H1 (cell line): ENCODE data around the gene MOG. TPM values are rescaled to one million over a fixed set of nuclear protein-coding genes. Genes with fewer than 3 reads are reported as not detected.
A peak's percentile ranks its signal among the peaks of the same experiment; 100 is the strongest.

Experiments used
- CTCF ChIA-PET: fragments of 300-600 bp; sonication (Branson Sonifier 250); formaldehyde crosslinking; loops from one replicate; lab custom pipeline; 2021; ENCODE audit not compliant: partially characterized antibody; lab: Charles Lee
- POLR2A ChIA-PET: fragments of 300-600 bp; sonication (Branson Sonifier 250); formaldehyde crosslinking; loops from one replicate; lab custom pipeline; 2021; ENCODE audit warnings: inconsistent platforms; ENCODE audit not compliant: partially characterized antibody; lab: Charles Lee
- DNase-seq, 2 experiments: peaks; one replicate each; pipeline versions ENCODE4 v3.0.0 to v3.0.0-alpha.2; 2010 to 2022; ENCODE audit warnings: low spot score in 2 of 2, low read depth in 1 of 2, mixed read lengths in 1 of 2
- FAIRE-seq: peaks from 2 replicates; lab custom pipeline; 2011; peaks lifted over from hg19 to GRCh38; lab: Jason Lieb, UNC
- H2AFZ ChIP-seq: 2 replicates; pipeline ENCODE4 v1.8.1; 2012; ENCODE audit warnings: low read length, inconsistent platforms
- H2AK5ac ChIP-seq: 2 replicates; pipeline ENCODE4 v1.6.1; 2013; ENCODE audit warnings: low read depth, low read length
- H2BK120ac ChIP-seq: replicated peaks from 2 replicates; pipeline ENCODE3; 2013; ENCODE audit warnings: low read depth, low read length, inconsistent platforms
- H2BK12ac ChIP-seq: 2 replicates; pipeline ENCODE4 v1.6.1; 2013; ENCODE audit warnings: low read depth, low read length
- H2BK15ac ChIP-seq: 2 replicates; pipeline ENCODE4 v1.6.1; 2013; ENCODE audit warnings: low read length
- H2BK20ac ChIP-seq: 2 replicates; pipeline ENCODE4 v1.6.1; 2013; ENCODE audit warnings: low read length
- H2BK5ac ChIP-seq: 2 replicates; pipeline ENCODE4 v1.6.1; 2013; ENCODE audit warnings: low read depth, low read length
- H3K14ac ChIP-seq: 2 replicates; pipeline ENCODE4 v1.6.1; 2013; ENCODE audit warnings: inconsistent platforms; ENCODE audit not compliant: insufficient read length
- H3K18ac ChIP-seq: 2 replicates; pipeline ENCODE4 v1.6.1; 2013; ENCODE audit warnings: low read length; ENCODE audit errors: extremely low read depth
- H3K23ac ChIP-seq: 2 replicates; pipeline ENCODE4 v1.6.1; 2013; ENCODE audit warnings: inconsistent platforms; ENCODE audit not compliant: insufficient read length
- H3K23me2 ChIP-seq: 2 replicates; pipeline ENCODE4 v1.6.1; 2013; ENCODE audit warnings: low read depth, low read length
- H3K27ac ChIP-seq: 2 replicates; pipeline ENCODE4 v1.6.1; 2011; ENCODE audit warnings: low read depth, low read length, inconsistent platforms
- H3K27me3 ChIP-seq, 4 experiments: replicated peaks in 1 of 4; 1 replicate in 1 of 4; 2 replicates in 3 of 4; pipeline versions ENCODE4 v1.6.1 to v1.8.1; 2011 to 2013; ENCODE audit warnings: low read length in 3 of 4, mild to moderate bottlenecking in 3 of 4, inconsistent platforms in 2 of 4, mixed read lengths in 2 of 4, moderate library complexity in 1 of 4; ENCODE audit not compliant: control insufficient read depth in 3 of 4, insufficient read depth in 3 of 4; ENCODE audit errors: extremely low read depth in 1 of 4
- H3K36me3 ChIP-seq, 4 experiments: 2 replicates each; pipeline versions ENCODE4 v1.6.1 to v1.8.1; 2011 to 2013; ENCODE audit warnings: mild to moderate bottlenecking in 4 of 4, low read length in 3 of 4, moderate library complexity in 2 of 4, control low read depth in 1 of 4, inconsistent platforms in 1 of 4; ENCODE audit not compliant: insufficient read depth in 4 of 4, control insufficient read depth in 2 of 4
- H3K4ac ChIP-seq: replicated peaks from 2 replicates; pipeline ENCODE3; 2013; ENCODE audit warnings: low read length, low read depth, mixed read lengths, inconsistent platforms; ENCODE audit not compliant: insufficient read length
- H3K4me1 ChIP-seq, 4 experiments: replicated peaks in 1 of 4; 1 replicate in 1 of 4; 2 replicates in 3 of 4; pipeline versions ENCODE4 v1.6.1 to v1.8.1; 2011 to 2013; ENCODE audit warnings: low read length in 3 of 4, inconsistent platforms in 2 of 4, mixed read lengths in 1 of 4; ENCODE audit not compliant: insufficient read depth in 4 of 4, control insufficient read depth in 3 of 4
- H3K4me2 ChIP-seq, 2 experiments: 2 replicates each; pipeline versions ENCODE4 v1.6.1 to v1.8.1; 2011 to 2013; ENCODE audit warnings: low read depth in 2 of 2, low read length in 2 of 2, control low read depth in 1 of 2, inconsistent platforms in 1 of 2, mild to moderate bottlenecking in 1 of 2; ENCODE audit not compliant: insufficient read depth in 1 of 2
- H3K4me3 ChIP-seq, 4 experiments: fragments of 200-600, 300-600 bp in 1 of 4; sonication (generic), shearing (Covaris generic), sonication (Bioruptor Twin) in 1 of 4; 2 replicates each; pipeline versions ENCODE4 v1.5.1 to v1.8.1; 2011 to 2016; ENCODE audit warnings: low read length in 4 of 4, low read depth in 3 of 4, control low read depth in 2 of 4, inconsistent platforms in 2 of 4, mild to moderate bottlenecking in 2 of 4, mixed read lengths in 1 of 4, moderate library complexity in 1 of 4; ENCODE audit not compliant: insufficient read depth in 2 of 4; ENCODE audit errors: extremely low read depth in 1 of 4
- H3K56ac ChIP-seq: replicated peaks from 2 replicates; pipeline ENCODE3; 2013; ENCODE audit warnings: low read depth, mild to moderate bottlenecking, mixed read lengths, low read length, inconsistent platforms; ENCODE audit not compliant: insufficient read length
- H3K79me1 ChIP-seq: 2 replicates; pipeline ENCODE4 v1.6.1; 2013; ENCODE audit warnings: low read depth, low read length, control low read depth
- H3K79me2 ChIP-seq, 2 experiments: 2 replicates each; pipeline versions ENCODE4 v1.6.1 to v1.8.1; 2012 to 2013; ENCODE audit warnings: low read length in 2 of 2, mild to moderate bottlenecking in 2 of 2, inconsistent platforms in 1 of 2; ENCODE audit not compliant: insufficient read depth in 2 of 2, control insufficient read depth in 1 of 2
- H3K9ac ChIP-seq, 4 experiments: replicated peaks in 1 of 4; 1 replicate in 1 of 4; 2 replicates in 3 of 4; pipeline versions ENCODE4 v1.6.1 to v1.8.1; 2011 to 2013; ENCODE audit warnings: low read depth in 3 of 4, low read length in 3 of 4, control low read depth in 2 of 4, mild to moderate bottlenecking in 2 of 4, moderate library complexity in 2 of 4, inconsistent platforms in 1 of 4; ENCODE audit errors: extremely low read depth in 1 of 4
- H3K9me3 ChIP-seq, 2 experiments: 2 replicates each; pipeline versions ENCODE4 v1.6.1 to v1.8.1; 2012 to 2013; ENCODE audit warnings: mild to moderate bottlenecking in 2 of 2, moderate library complexity in 2 of 2, control low read depth in 1 of 2, inconsistent platforms in 1 of 2, low read depth in 1 of 2, low read length in 1 of 2, mixed read lengths in 1 of 2; ENCODE audit not compliant: insufficient read depth in 2 of 2
- H4K20me1 ChIP-seq, 2 experiments: replicated peaks in 1 of 2; 2 replicates each; pipeline versions ENCODE3 to v1.8.1; 2011 to 2013; ENCODE audit warnings: inconsistent platforms in 2 of 2, low read length in 2 of 2, mild to moderate bottlenecking in 1 of 2; ENCODE audit not compliant: insufficient read depth in 2 of 2, control insufficient read depth in 1 of 2
- H4K5ac ChIP-seq: 2 replicates; pipeline ENCODE4 v1.6.1; 2013; ENCODE audit warnings: low read length, low read depth, mixed read lengths, inconsistent platforms; ENCODE audit not compliant: insufficient read length
- H4K8ac ChIP-seq: 2 replicates; pipeline ENCODE4 v1.8.0; 2013; ENCODE audit warnings: mild to moderate bottlenecking, moderate library complexity, low read length, inconsistent platforms; ENCODE audit not compliant: insufficient read depth; ENCODE audit errors: extremely low read depth
- H4K91ac ChIP-seq: replicated peaks from 2 replicates; pipeline ENCODE3; 2013; ENCODE audit warnings: low read length, mixed read lengths, inconsistent platforms; ENCODE audit not compliant: insufficient read length
- HDAC2 ChIP-seq, 2 experiments: fragments of 300-600 bp in 1 of 2; sonication (generic) in 1 of 2; IDR thresholded peaks; 2 replicates each; pipeline ENCODE4 v1.6.1; 2011 to 2012; ENCODE audit warnings: low read depth in 2 of 2, low read length in 2 of 2, mild to moderate bottlenecking in 2 of 2, moderate library complexity in 2 of 2, borderline replicate concordance in 1 of 2, inconsistent platforms in 1 of 2
- RAD21 ChIP-seq, 2 experiments: IDR thresholded peaks in 1 of 2; conservative IDR thresholded peaks in 1 of 2; 2 replicates each; pipeline ENCODE4 v1.6.1; 2011; ENCODE audit warnings: low read depth in 2 of 2, low read length in 2 of 2, improper control_type of control experiment in 1 of 2, inconsistent platforms in 1 of 2, mild to moderate bottlenecking in 1 of 2, moderate library complexity in 1 of 2
- RFX5 ChIP-seq: IDR thresholded peaks from 2 replicates; pipeline ENCODE4 v1.6.1; 2011; ENCODE audit warnings: low read depth, low read length, improper control_type of control experiment, borderline replicate concordance
- SAP30 ChIP-seq: fragments of 300-600 bp; sonication (generic); IDR thresholded peaks from 2 replicates; pipeline ENCODE4 v1.7.1; 2012; ENCODE audit warnings: low read length, moderate library complexity, mild to moderate bottlenecking, inconsistent platforms; ENCODE audit not compliant: insufficient read depth, insufficient replicate concordance
- WGBS, 2 experiments: shearing (Covaris generic) in 1 of 2; methylation state at CpG; one replicate each; pipeline versions ENCODE4 v1.1.6 to v1.1.7; 2013 to 2015; ENCODE audit warnings: low lambda C conversion rate in 2 of 2, mixed read lengths in 2 of 2, inconsistent platforms in 1 of 2, low coverage in 1 of 2, missing lambda C conversion rate in 1 of 2; ENCODE audit not compliant: insufficient replicate concordance in 2 of 2, insufficient coverage in 1 of 2, insufficient read length in 1 of 2; ENCODE audit errors: extremely low coverage in 1 of 2, missing lambda C conversion rate in 1 of 2; 5-methylcytosine and 5-hydroxymethylcytosine counted together
- polyA plus RNA-seq, 7 experiments: library from polyadenylated mRNA; depleted of rRNA in 3 of 7; stranded (reverse) in 5 of 7; unstranded in 2 of 7; fragments of >200 nt in 5 of 7; fragments of 200-250 nt in 2 of 7; gene quantifications; 1 replicate in 5 of 7; 2 replicates in 1 of 7; 4 replicates in 1 of 7; pipeline versions ENCODE4 v1.2.1 to v1.2.3, GENCODE V29; 2011 to 2013; ENCODE audit warnings: missing spikeins in 2 of 7, mixed read lengths in 2 of 7
- total RNA-seq: library from RNA; stranded (reverse); fragmentation: NEBNext Ultra II Directional; extraction: Animal tissue kit (Norgen Biotek cat#: 25700); gene quantifications from 2 replicates; pipeline ENCODE4 v1.2.1, GENCODE V29; 2021
- TF ChIP-seq, protein P1 (sequence below), 3 experiments: IDR thresholded peaks; 1 replicate in 2 of 3; 2 replicates in 1 of 3; pipeline versions ENCODE4 v1.5.1 to v1.6.1; 2011; ENCODE audit warnings: low read length in 3 of 3, mild to moderate bottlenecking in 3 of 3, inconsistent platforms in 2 of 3, low read depth in 1 of 3, moderate library complexity in 1 of 3; ENCODE audit not compliant: insufficient read depth in 1 of 3; ENCODE audit errors: control extremely low read depth in 1 of 3

MOG gene
- total and polyA plus RNA-seq, 2 of the 8 experiments (the other 6 are each of a cell fraction or from before 2014, with no cell fraction given): 0.17 to 0.86 TPM

DNA sequence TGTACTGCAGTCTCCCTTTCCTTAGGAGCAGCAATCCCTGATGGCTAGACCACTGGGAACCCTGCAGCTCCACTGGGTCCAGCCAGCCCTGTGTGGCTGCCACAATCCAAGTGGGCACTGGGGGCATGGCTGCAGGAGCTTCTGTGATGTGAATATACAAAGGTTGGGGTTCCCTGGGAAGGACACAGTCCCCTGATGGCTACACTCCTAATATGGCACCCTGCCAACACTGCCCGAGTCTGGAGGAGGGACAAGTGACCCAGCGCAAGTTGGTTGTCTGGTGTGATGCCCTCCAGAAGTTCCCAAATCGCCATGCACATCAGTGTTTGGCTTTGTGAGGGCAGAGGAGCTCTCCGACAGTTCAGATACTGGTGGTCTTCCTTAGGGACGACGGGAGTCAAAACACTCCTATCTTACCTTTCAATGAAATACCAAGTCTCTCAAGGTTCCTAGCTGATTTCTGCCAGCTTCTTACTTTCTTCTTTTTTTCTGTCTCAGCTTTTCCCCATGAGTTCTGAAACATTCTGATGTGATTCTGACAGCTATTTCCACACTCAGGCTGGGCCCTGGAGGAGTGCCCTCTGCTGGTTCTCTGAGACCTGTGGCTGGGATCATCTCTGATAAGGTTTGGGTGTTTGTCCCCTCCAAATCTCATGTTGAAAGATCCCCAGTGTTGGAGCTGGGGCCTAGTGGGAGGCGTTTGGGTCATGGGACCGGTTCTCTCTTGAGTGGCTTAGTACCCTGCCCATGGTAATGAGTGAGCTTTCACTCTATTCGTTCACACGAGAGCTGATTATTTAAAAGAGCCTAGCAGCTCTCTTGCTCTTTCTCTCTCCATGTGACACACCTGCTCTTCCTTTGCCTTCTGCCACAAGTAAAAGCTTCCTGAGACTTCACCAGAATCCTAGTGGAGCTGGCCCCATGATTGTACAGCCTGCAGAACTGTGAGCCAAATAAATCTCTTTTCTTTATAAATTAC lies 39.5 kb downstream of the MOG start:
- Histone ChIP-seq H2AFZ (peak overlapping the region; percentile 92; the same call in 1 of the 2 replicates), H3K9me3 (no peaks in the 10 kb centered on the region; a peak in 1 of 4 replicates), H3K56ac (no peak overlapping the region), H4K8ac (no peak overlapping the region), H3K27ac (no peak overlapping the region), H4K20me1 (no peaks in the 10 kb centered on the region), H3K4ac (no peak overlapping the region), H3K36me3 (no peaks in the 10 kb centered on the region), H2AK5ac (peak overlapping the region; percentile 53; the same call in 1 of the 2 replicates), H2BK120ac (no peak overlapping the region), H2BK5ac (peak overlapping the region; percentile 66; the same call in 1 of the 2 replicates), H3K79me2 (no peaks in the 10 kb centered on the region), H2BK15ac (no peak overlapping the region), H2BK12ac (peak overlapping the region; percentile 81; the same call in 1 of the 2 replicates), H3K4me2 (no peak overlapping the region), H3K27me3 (no peaks in the 10 kb centered on the region), H3K4me1 (peaks cover 0 to 3% (median 2%) of the 10 kb centered on the region in 4 experiments; a peak in 5 of 7 replicates), H4K91ac (no peak overlapping the region), H3K79me1 (no peaks in the 10 kb centered on the region), H3K9ac (no peak overlapping the region), H4K5ac (no peak overlapping the region), H3K18ac (no peak overlapping the region; the same call in 1 of the 2 replicates), H3K4me3 (no peak overlapping the region), H3K23me2 (no peaks in the 10 kb centered on the region), H3K14ac (no peak overlapping the region), H3K23ac (no peak overlapping the region), H2BK20ac (peak overlapping the region; percentile 90)
- 69% methylated on average over 10 of the region's 10 CpGs; no CpG with 5 or more reads in 1 of the 2 experiments for WGBS, 2 experiments
- CTCF ChIA-PET: interaction anchor here (0.6 to 14.7 kb wide), 51 partner anchors 9 to 782 kb away, joined by 3 to 523 read pairs (median 5); partner anchors contain the start of genes GABBR1, MOG and OR2H2
- peak; percentile 27; the same call in 1 of the 2 replicates for TF ChIP-seq RFX5
- TF ChIP-seq, protein P1, sequence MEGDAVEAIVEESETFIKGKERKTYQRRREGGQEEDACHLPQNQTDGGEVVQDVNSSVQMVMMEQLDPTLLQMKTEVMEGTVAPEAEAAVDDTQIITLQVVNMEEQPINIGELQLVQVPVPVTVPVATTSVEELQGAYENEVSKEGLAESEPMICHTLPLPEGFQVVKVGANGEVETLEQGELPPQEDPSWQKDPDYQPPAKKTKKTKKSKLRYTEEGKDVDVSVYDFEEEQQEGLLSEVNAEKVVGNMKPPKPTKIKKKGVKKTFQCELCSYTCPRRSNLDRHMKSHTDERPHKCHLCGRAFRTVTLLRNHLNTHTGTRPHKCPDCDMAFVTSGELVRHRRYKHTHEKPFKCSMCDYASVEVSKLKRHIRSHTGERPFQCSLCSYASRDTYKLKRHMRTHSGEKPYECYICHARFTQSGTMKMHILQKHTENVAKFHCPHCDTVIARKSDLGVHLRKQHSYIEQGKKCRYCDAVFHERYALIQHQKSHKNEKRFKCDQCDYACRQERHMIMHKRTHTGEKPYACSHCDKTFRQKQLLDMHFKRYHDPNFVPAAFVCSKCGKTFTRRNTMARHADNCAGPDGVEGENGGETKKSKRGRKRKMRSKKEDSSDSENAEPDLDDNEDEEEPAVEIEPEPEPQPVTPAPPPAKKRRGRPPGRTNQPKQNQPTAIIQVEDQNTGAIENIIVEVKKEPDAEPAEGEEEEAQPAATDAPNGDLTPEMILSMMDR (IDR thresholded peaks at IDR 0.05; ENCODE audit: control extremely low read depth in 1 of 3, insufficient read depth in 1 of 3, low read depth in 1 of 3, low read length in 3 of 3): peak; percentile 66 to 80 (median 80)
- no peak for TF ChIP-seq SAP30
- TF ChIP-seq HDAC2 (IDR thresholded peaks at IDR 0.05; ENCODE audit: borderline replicate concordance in 1 of 2, low read depth in 2 of 2, low read length in 2 of 2): 0 out of 4 replicates have a peak, but pooled peaks of 1 of the 2 experiments have one; percentile 13
- peak; percentile 45 to 69 for TF ChIP-seq RAD21 (IDR thresholded peaks at IDR 0.05 in 1 of 2, conservative IDR thresholded peaks at IDR 0.05 in 1 of 2; ENCODE audit: low read depth in 2 of 2, low read length in 2 of 2)
- FAIRE-seq: peak; percentile 92
- DNase-seq: peak in 1 of 2 experiments; percentile 66
- POLR2A ChIA-PET: interaction anchor here (0.7 to 2.3 kb wide), 9 partner anchors 19 to 63 kb away, joined by 3 to 12 read pairs (median 3); partner anchors contain the start of gene GABBR1
